ENCODE data around the gene CHMP1B.

DNA sequence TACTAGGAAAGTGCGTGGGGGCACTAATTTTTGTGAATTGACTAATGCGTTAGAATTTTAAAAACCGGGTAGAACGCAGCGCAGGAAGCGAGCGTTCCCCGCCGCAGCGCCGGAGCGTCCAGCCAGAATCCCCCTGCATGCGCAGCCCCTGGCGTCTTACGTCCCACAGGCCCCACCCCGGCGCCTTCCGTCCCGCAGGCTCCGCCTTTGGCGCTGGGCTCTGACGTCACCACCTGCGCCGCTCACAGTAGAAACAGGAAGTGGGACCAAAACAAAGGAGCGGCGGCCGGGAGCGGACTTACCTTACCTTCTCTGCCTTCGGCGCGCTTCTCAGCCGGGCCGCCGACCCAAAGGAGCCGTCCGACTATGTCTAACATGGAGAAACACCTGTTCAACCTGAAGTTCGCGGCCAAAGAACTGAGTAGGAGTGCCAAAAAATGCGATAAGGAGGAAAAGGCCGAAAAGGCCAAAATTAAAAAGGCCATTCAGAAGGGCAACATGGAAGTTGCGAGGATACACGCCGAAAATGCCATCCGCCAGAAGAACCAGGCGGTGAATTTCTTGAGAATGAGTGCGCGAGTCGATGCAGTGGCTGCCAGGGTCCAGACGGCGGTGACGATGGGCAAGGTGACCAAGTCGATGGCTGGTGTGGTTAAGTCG is at the start of gene CHMP1B:
- TF ChIP-seq EP300 (IDR thresholded peaks at IDR 0.05) (peak; percentile 13), POLR2A (IDR thresholded peaks at IDR 0.05; ENCODE audit: low read depth) (peak; percentile 96)
- TF ChIP-seq, protein P1, sequence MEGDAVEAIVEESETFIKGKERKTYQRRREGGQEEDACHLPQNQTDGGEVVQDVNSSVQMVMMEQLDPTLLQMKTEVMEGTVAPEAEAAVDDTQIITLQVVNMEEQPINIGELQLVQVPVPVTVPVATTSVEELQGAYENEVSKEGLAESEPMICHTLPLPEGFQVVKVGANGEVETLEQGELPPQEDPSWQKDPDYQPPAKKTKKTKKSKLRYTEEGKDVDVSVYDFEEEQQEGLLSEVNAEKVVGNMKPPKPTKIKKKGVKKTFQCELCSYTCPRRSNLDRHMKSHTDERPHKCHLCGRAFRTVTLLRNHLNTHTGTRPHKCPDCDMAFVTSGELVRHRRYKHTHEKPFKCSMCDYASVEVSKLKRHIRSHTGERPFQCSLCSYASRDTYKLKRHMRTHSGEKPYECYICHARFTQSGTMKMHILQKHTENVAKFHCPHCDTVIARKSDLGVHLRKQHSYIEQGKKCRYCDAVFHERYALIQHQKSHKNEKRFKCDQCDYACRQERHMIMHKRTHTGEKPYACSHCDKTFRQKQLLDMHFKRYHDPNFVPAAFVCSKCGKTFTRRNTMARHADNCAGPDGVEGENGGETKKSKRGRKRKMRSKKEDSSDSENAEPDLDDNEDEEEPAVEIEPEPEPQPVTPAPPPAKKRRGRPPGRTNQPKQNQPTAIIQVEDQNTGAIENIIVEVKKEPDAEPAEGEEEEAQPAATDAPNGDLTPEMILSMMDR (IDR thresholded peaks at IDR 0.05): peak in 1 of 3 experiments; percentile 22

All from esophagus muscularis mucosa (tissue), 4 donors.